ENCODE data around the gene DOCK4.
A peak's percentile ranks its signal among the peaks of the same experiment; 100 is the strongest.

DOCK4 gene

DNA sequence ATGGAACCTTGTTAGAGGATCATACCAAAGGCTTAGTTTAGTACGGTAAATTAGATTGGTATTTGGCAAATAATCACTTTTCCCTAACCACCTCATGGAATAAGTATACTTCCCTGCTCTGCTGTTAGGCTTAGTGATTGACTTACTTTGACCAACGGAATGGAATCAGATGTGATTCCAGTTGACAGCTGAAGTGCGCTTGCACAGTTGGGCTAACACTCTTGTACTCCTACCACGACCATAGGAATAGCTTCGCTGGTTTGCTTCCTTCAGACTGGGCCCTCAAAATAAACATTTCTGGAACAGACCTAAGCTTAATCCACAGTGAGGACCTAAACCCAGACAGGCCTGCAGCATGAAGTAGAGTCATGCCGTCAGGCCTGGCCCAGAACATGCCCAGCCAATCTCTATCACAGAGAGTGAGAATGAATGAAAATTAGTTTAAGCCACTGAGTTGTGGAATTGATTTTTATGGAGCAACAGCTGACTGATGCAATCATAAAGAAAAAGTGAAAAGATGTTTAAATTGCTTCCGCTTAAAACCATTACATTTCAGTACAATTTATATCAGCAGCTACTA is 122.3 kb downstream of the DOCK4 start:
- peaks cover 20% of the 10 kb centered on the region for H3K4me1 Mint-ChIP-seq
- H3K9me3 Mint-ChIP-seq, result no peaks in the 10 kb centered on the region
- no peak for TF ChIP-seq CTCF (IDR thresholded peaks at IDR 0.05; ENCODE audit: unreplicated experiment in 3 of 3)
- no peaks in the 10 kb centered on the region for H3K36me3 Mint-ChIP-seq (ENCODE audit: low read depth)
- no peak overlapping the region for H3K4me3 Mint-ChIP-seq
- H3K27ac Mint-ChIP-seq, result no peak overlapping the region
- no peaks in the 10 kb centered on the region for H3K27me3 Mint-ChIP-seq (ENCODE audit: low read depth)

DNA sequence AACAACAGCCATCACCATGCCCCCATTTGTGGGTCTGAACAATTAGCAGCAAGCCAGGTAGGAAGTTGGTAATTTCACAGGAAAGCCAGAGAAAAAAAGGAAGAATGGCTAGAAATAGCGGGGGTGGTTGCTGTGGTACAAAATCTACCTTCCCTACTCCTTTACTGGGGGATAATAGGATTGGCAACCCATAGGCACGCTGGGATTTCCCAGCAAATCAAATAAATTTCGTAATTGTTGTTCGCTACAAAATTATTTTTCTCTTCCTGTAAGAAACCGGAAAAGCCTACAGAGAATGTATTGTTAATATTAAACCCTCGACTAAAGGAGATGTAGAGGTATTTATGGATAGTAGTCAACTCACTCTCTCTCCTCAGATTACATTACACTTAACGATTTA is 123.9 kb downstream of the DOCK4 start:
- Mint-ChIP-seq H3K4me3 (no peak overlapping the region), H3K9me3 (no peaks in the 10 kb centered on the region), H3K36me3 (ENCODE audit: low read depth) (no peaks in the 10 kb centered on the region), H3K27me3 (ENCODE audit: low read depth) (no peaks in the 10 kb centered on the region), H3K27ac (no peak overlapping the region), H3K4me1 (peaks cover 20% of the 10 kb centered on the region)
- TF ChIP-seq CTCF (IDR thresholded peaks at IDR 0.05; ENCODE audit: unreplicated experiment in 3 of 3), result no peak

DNA sequence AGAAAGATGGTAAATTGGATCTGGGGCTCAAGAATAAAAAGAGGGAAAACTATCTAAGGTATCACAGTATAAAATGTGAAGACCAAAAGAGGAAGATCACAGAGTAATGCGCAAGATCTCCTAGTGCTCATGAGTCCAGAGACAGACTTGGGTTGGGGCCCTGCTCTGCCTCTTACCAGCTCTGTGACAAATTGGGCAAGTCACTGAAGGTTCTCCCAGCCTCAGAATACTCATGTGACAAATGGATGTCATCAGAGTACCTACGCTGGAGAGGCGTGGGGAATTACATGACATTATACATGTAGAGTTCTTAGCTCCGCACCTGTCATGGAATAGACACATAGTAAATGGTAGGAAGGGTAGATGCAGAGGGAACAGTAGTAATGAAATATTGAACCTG is 124.4 kb downstream of the DOCK4 start:
- Mint-ChIP-seq H3K36me3 (ENCODE audit: low read depth) (no peaks in the 10 kb centered on the region), H3K27me3 (ENCODE audit: low read depth) (no peaks in the 10 kb centered on the region), H3K9me3 (no peaks in the 10 kb centered on the region), H3K4me3 (no peak overlapping the region), H3K4me1 (peaks cover 20% of the 10 kb centered on the region), H3K27ac (no peak overlapping the region)
- TF ChIP-seq CTCF (IDR thresholded peaks at IDR 0.05; ENCODE audit: unreplicated experiment in 3 of 3), result no peak

DNA sequence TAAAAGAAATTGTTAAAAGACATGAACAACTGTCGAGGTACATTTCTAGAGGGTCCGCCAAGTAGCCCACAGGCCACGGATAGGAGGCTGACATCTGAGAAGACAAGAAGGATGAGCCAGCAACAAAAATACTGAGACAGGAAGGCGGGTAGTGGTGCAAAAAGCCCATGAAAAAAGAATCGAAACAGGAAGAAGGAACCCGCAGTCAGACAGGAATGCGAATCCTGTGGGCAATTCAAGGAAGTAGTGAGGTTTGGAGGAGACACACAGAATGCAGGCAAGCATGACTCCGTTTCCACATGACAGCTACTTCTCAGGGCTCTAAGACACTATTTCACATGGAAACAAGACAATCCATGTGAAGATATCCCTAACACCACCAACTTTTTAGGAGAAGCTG is 125.2 kb downstream of the DOCK4 start:
- no peaks in the 10 kb centered on the region for H3K36me3 Mint-ChIP-seq (ENCODE audit: low read depth)
- no peak overlapping the region for H3K4me3 Mint-ChIP-seq
- no peak for TF ChIP-seq CTCF (IDR thresholded peaks at IDR 0.05; ENCODE audit: unreplicated experiment in 3 of 3)
- peaks cover 20% of the 10 kb centered on the region for H3K4me1 Mint-ChIP-seq
- H3K27me3 Mint-ChIP-seq (ENCODE audit: low read depth), result no peaks in the 10 kb centered on the region
- H3K9me3 Mint-ChIP-seq, result no peaks in the 10 kb centered on the region
- H3K27ac Mint-ChIP-seq, result no peak overlapping the region

- no peaks in the 10 kb centered on the region for H3K9me3 Mint-ChIP-seq
- H3K27me3 Mint-ChIP-seq (ENCODE audit: low read depth), result no peaks in the 10 kb centered on the region
- TF ChIP-seq CTCF (IDR thresholded peaks at IDR 0.05; ENCODE audit: unreplicated experiment in 3 of 3), result no peak
- peaks cover 15% of the 10 kb centered on the region for H3K4me1 Mint-ChIP-seq
- no peaks in the 10 kb centered on the region for H3K36me3 Mint-ChIP-seq (ENCODE audit: low read depth)
- H3K4me3 Mint-ChIP-seq, result no peak overlapping the region
- H3K27ac Mint-ChIP-seq, result no peak overlapping the region
Observed at GRCh38 chr7:112080441-112080840, 125.8 kb downstream of the DOCK4 start.

DNA sequence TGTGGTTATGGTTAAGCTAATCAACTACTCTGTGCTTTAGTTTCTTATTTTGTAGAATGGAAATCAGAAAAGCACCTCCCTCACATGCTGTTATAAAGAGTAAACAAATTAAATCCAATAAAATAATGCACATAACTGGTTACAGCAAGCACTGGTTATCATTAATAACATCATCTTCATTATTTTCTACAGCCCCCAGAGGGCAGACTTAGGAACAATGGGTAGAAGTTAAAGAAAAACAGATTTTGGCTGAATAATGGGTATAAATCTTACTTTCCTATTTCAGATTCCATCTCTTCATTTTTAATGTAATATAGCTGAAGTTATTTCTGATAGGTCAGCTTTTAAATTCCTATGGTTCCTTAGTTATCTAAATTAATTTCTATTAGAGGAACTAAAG is 126.5 kb downstream of the DOCK4 start:
- no peak overlapping the region for H3K27ac Mint-ChIP-seq
- H3K27me3 Mint-ChIP-seq (ENCODE audit: low read depth), result no peaks in the 10 kb centered on the region
- H3K9me3 Mint-ChIP-seq, result peaks cover 3% of the 10 kb centered on the region
- H3K36me3 Mint-ChIP-seq (ENCODE audit: low read depth), result peaks cover 6% of the 10 kb centered on the region
- peak in 1 of 3 experiments; percentile 12 for TF ChIP-seq CTCF (IDR thresholded peaks at IDR 0.05; ENCODE audit: unreplicated experiment in 3 of 3)
- H3K4me3 Mint-ChIP-seq, result no peak overlapping the region
- H3K4me1 Mint-ChIP-seq, result peaks cover 11% of the 10 kb centered on the region
